Measurements from ENCODE around the gene NUDT17.

NUDT17 gene

GRCh38 chr1:145891587-145892485 is 46.4 kb downstream of the NUDT17 start:
- peak; percentile 98 for DNase-seq

DNA sequence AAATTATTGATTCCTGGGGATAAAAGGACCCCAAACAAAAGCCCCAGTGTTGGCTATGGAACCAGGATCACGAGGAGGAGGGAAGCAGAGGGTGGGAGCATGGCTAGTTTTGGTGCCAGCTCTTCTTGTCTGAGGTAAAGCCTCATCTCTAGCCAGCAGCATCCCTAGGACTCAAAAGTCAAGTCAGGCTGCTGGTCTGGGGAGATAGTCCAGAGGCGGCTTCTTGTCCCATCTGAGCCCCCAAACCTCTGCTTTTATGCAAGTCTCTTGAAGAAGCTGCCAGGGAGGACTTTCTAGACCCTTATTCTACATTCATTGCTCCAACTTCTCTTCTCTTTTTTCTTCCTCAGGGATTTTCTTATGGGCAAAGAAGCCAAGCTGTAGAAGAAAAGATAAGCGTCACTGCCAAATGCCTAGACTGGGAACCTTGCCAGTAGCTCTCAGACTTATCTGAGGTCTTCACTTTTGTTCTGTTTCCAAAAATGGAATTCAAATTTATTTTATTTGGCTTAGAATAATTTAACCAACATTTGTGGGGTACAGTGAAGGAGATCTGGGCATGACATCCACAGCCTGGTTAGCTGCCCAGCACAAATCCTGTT is 47.2 kb downstream of the NUDT17 start:
- peak; percentile 20 for DNase-seq

- DNase-seq, result no peak
Observed at GRCh38 chr1:145893306-145894055, 48.1 kb downstream of the NUDT17 start.

GRCh38 chr1:145895471-145895870 is 50.0 kb downstream of the NUDT17 start:
- no peak for DNase-seq

GRCh38 chr1:145897969-145898368 is 52.5 kb downstream of the NUDT17 start:
- no peak for DNase-seq
